KMS-11 (cell line): ENCODE results near the gene DPH2.

Source experiments
- H2AFZ ChIP-seq: fragments of 200-600 bp; sonication (generic); 2 replicates; pipeline ENCODE4 v1.6.1; 2016; ENCODE audit warnings: antibody characterized with exemption, mixed run types, low read depth
- H3K27ac ChIP-seq: fragments of 200-600 bp; sonication (generic); 2 replicates; pipeline ENCODE4 v1.6.1; 2016; ENCODE audit warnings: mild to moderate bottlenecking, mixed run types
- H3K27me3 ChIP-seq: fragments of 200-600 bp; sonication (generic); 2 replicates; pipeline ENCODE4 v1.6.1; 2017; ENCODE audit warnings: mild to moderate bottlenecking, low read depth, mixed run types, moderate library complexity; ENCODE audit not compliant: insufficient read depth
- H3K36me3 ChIP-seq: fragments of 200-600 bp; sonication (generic); 2 replicates; pipeline ENCODE4 v1.6.1; 2017; ENCODE audit warnings: mild to moderate bottlenecking, mixed run types; ENCODE audit not compliant: insufficient read depth
- H3K4me1 ChIP-seq: fragments of 200-600 bp; sonication (generic); 2 replicates; pipeline ENCODE4 v1.6.1; 2016; ENCODE audit warnings: mild to moderate bottlenecking, low read depth, mixed run types; ENCODE audit not compliant: poor library complexity, severe bottlenecking
- H3K4me2 ChIP-seq: fragments of 200-600 bp; sonication (generic); 2 replicates; pipeline ENCODE4 v1.7.0; 2016; ENCODE audit warnings: mild to moderate bottlenecking, mixed run types
- H3K4me3 ChIP-seq: fragments of 200-600 bp; sonication (generic); IDR thresholded peaks from 2 replicates; pipeline ENCODE4 v1.6.1; 2017; ENCODE audit warnings: low read depth, low read length, mixed read lengths; ENCODE audit not compliant: insufficient read depth
- H3K79me2 ChIP-seq: fragments of 200-600 bp; sonication (generic); 2 replicates; pipeline ENCODE4 v1.6.1; 2016; ENCODE audit warnings: low read depth, mixed run types; ENCODE audit not compliant: insufficient read depth
- H3K9ac ChIP-seq: fragments of 200-600 bp; sonication (generic); 2 replicates; pipeline ENCODE4 v1.6.1; 2016; ENCODE audit warnings: mild to moderate bottlenecking, mixed run types
- H4K20me1 ChIP-seq: fragments of 200-600 bp; sonication (generic); 2 replicates; pipeline ENCODE4 v1.6.1; 2016; ENCODE audit warnings: mild to moderate bottlenecking, mixed run types; ENCODE audit not compliant: insufficient read depth
- CTCF ChIP-seq: fragments of 200-600 bp; sonication (generic); conservative IDR thresholded peaks from 2 replicates; pipeline ENCODE4 v1.6.1; 2017; ENCODE audit warnings: low read depth, mild to moderate bottlenecking, antibody characterized with exemption, low read length, moderate library complexity, mixed read lengths

Gene DPH2

DNA sequence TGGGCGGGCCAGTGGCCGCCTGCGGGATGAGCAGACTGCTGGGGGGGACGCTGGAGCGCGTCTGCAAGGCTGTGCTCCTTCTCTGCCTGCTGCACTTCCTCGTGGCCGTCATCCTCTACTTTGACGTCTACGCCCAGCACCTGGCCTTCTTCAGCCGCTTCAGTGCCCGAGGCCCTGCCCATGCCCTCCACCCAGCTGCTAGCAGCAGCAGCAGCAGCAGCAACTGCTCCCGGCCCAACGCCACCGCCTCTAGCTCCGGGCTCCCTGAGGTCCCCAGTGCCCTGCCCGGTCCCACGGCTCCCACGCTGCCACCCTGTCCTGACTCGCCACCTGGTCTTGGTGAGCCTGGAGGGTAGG is 11.3 kb downstream of the DPH2 start:
- peaks cover 28% of the 10 kb centered on the region for H3K4me1 ChIP-seq
- no peaks in the 10 kb centered on the region for H3K27me3 ChIP-seq
- H3K36me3 ChIP-seq = no peaks in the 10 kb centered on the region
- H3K9ac ChIP-seq = no peak overlapping the region
- H3K79me2 ChIP-seq = peaks cover 32% of the 10 kb centered on the region
- no peaks in the 10 kb centered on the region for H4K20me1 ChIP-seq
- H2AFZ ChIP-seq = no peak overlapping the region
- no peak overlapping the region for H3K27ac ChIP-seq
- TF ChIP-seq CTCF = no peak
- H3K4me2 ChIP-seq = no peak overlapping the region
- no peak overlapping the region for H3K4me3 ChIP-seq

GRCh38 chr1:43981636-43982035 is 11.8 kb downstream of the DPH2 start:
- H2AFZ ChIP-seq = no peak overlapping the region
- H3K79me2 ChIP-seq = peaks cover 27% of the 10 kb centered on the region; the same call in 1 of the 2 replicates
- H3K27me3 ChIP-seq = no peaks in the 10 kb centered on the region
- no peak overlapping the region for H3K4me3 ChIP-seq
- H3K4me1 ChIP-seq = peaks cover 22% of the 10 kb centered on the region
- H3K4me2 ChIP-seq = no peak overlapping the region
- no peak overlapping the region for H3K9ac ChIP-seq
- TF ChIP-seq CTCF = no peak
- no peaks in the 10 kb centered on the region for H3K36me3 ChIP-seq
- no peak overlapping the region for H3K27ac ChIP-seq
- no peaks in the 10 kb centered on the region for H4K20me1 ChIP-seq

- Histone ChIP-seq H3K4me2 (no peak overlapping the region), H2AFZ (no peak overlapping the region), H3K27ac (no peak overlapping the region), H3K9ac (no peak overlapping the region), H3K36me3 (no peaks in the 10 kb centered on the region), H3K79me2 (peaks cover 21% of the 10 kb centered on the region; the same call in 1 of the 2 replicates), H3K4me1 (peaks cover 16% of the 10 kb centered on the region), H4K20me1 (no peaks in the 10 kb centered on the region), H3K27me3 (no peaks in the 10 kb centered on the region), H3K4me3 (no peak overlapping the region)
- TF ChIP-seq CTCF = no peak
These were observed 12.4 kb downstream of the DPH2 start for GRCh38 chr1:43982241-43982640.

DNA sequence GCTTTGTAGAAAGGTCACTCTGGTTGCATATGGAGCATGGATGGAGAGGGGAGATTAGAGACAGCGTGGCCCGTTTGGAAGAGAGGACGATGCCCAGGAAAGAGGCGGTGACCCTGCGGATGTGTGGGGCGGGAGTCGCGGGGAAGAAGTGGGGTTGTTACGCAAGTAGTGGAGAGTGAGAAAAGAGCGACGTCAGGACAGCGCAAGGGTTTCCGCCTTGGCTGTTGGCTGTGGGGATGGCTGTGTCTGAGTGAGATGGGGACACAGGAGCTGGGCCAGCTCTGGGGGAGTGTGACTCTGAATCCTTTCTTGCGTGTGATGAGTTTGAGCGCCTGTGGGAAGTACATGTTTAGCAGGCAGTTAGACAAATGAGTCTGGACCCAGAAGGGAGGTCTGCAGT is 13.0 kb downstream of the DPH2 start:
- H3K9ac ChIP-seq = no peak overlapping the region

More for the DNA sequence above, 13.0 kb downstream of the DPH2 start:
- peaks cover 15% of the 10 kb centered on the region; the same call in 1 of the 2 replicates for H3K79me2 ChIP-seq
- H3K4me1 ChIP-seq = peaks cover 12% of the 10 kb centered on the region
- no peak overlapping the region for H3K4me3 ChIP-seq
- H3K4me2 ChIP-seq = no peak overlapping the region
- no peaks in the 10 kb centered on the region for H3K27me3 ChIP-seq
- TF ChIP-seq CTCF = no peak
- no peaks in the 10 kb centered on the region for H4K20me1 ChIP-seq
- no peak overlapping the region for H3K27ac ChIP-seq
- H3K36me3 ChIP-seq = no peaks in the 10 kb centered on the region
- no peak overlapping the region for H2AFZ ChIP-seq
